Vagina (tissue), 2 donors: ENCODE measurements around the gene B4GALT5.

Experiments used
- CTCF ChIP-seq, 3 experiments: fragments of 450-650 bp in 2 of 3; fragments of 200-600 bp in 1 of 3; sonication (generic) in 1 of 3; IDR thresholded peaks; one replicate each; pipeline ENCODE4 v1.5.1; 2017 to 2019; ENCODE audit warnings: antibody characterized with exemption in 3 of 3, mild to moderate bottlenecking in 2 of 3, moderate library complexity in 2 of 3
- POLR2A ChIP-seq, 2 donors: fragments of 450-650 bp; IDR thresholded peaks; one replicate each; pipeline ENCODE4 v1.6.1; 2017; ENCODE audit warnings: antibody characterized with exemption in 2 of 2, mild to moderate bottlenecking in 2 of 2, moderate library complexity in 2 of 2
- POLR2AphosphoS5 ChIP-seq, 2 donors: sonication (generic); formaldehyde crosslinking; IDR thresholded peaks; one replicate each; pipeline ENCODE4 v1.9.0; 2017; ENCODE audit warnings: antibody characterized with exemption in 2 of 2, mild to moderate bottlenecking in 2 of 2, low read depth in 1 of 2; ENCODE audit not compliant: insufficient read depth in 1 of 2

GRCh38 chr20:49608752-49609670 lies 104.7 kb downstream of the B4GALT5 start:
- TF ChIP-seq POLR2A (IDR thresholded peaks at IDR 0.05) (no peak), CTCF (IDR thresholded peaks at IDR 0.05) (peak; percentile 92 to 98 (median 96)), POLR2AphosphoS5 (IDR thresholded peaks at IDR 0.05; ENCODE audit: insufficient read depth in 1 of 2, low read depth in 1 of 2) (no peak)
